DOHH2 (cell line): Measurements from ENCODE around the gene GRB14.

Experiments used
- CTCF ChIP-seq: fragments of 200-600 bp; sonication (generic); IDR thresholded peaks from one replicate; pipeline ENCODE4 v1.5.1; 2014; ENCODE audit warnings: antibody characterized with exemption, mild to moderate bottlenecking, low read depth, low read length; ENCODE audit not compliant: poor library complexity, severe bottlenecking
- EZH2phosphoT487 ChIP-seq: fragments of 200-600 bp; sonication (generic); IDR thresholded peaks from 2 replicates; pipeline ENCODE4 v1.6.1; 2017; ENCODE audit warnings: borderline replicate concordance, mild to moderate bottlenecking, antibody characterized with exemption, low read length, moderate library complexity, mixed read lengths

- no peak for TF ChIP-seq CTCF
- TF ChIP-seq EZH2phosphoT487, result no peak
Observed at GRCh38 chr2:164512871-164513270, 108.4 kb downstream of the GRB14 start.
